ENCODE measurements around the gene GNL3. TPM values are rescaled to one million over a fixed set of nuclear protein-coding genes. Genes with fewer than 3 reads are reported as not detected.

Gene GNL3
- total RNA-seq, 1 donor from 2014 or later, result 142 TPM

DNA sequence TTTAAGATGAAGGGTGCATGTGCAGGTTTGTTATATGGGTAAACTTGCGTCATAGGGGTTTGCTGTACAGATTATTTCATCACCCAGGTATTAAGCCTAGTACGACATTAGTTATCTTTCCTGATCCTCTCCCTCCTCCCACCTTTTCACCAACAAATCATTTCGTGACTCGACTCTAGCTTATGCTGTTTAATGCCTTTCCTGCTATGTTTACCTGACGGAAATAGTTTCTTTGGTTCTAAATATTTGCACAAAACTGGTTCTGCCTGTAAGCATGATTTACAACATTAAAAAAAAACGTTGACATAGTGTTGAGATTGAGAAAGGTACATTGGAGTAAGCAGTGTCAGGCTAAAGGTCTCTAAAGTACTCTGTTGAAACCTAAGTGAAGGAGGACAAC, 2.4 kb downstream of the GNL3 start:
- H3K27ac Mint-ChIP-seq (ENCODE audit: unreplicated experiment), result no peak overlapping the region
- H3K36me3 Mint-ChIP-seq (ENCODE audit: low read depth), result peaks cover 21% of the 10 kb centered on the region

DNA sequence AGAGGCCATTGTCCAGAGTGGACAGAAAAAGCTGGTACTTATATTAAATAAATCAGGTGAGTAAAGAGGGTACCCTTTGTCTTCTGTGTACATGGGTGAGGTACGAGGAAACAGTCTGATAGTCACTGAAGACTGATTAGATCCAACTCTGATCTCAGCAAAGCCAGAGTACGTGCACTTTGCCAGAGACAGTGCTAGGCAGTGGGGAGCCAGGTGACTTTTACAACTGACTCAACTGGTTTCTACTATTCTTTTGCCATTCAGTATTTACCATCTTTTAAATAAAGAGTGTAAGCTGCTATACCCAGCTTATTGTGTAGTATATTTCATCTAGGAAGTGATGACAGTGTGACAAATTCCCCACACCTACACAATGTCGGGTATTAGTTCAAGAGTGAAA, 3.3 kb downstream of the GNL3 start:
- Mint-ChIP-seq H3K36me3 (ENCODE audit: low read depth) (peaks cover 28% of the 10 kb centered on the region), H3K4me1 (peaks cover 38% of the 10 kb centered on the region), H3K4me3 (peak overlapping the region; percentile 98), H3K27ac (ENCODE audit: unreplicated experiment) (no peak overlapping the region), H3K27me3 (ENCODE audit: low read depth) (no peaks in the 10 kb centered on the region), H3K9me3 (no peaks in the 10 kb centered on the region)
- TF ChIP-seq, protein P1, sequence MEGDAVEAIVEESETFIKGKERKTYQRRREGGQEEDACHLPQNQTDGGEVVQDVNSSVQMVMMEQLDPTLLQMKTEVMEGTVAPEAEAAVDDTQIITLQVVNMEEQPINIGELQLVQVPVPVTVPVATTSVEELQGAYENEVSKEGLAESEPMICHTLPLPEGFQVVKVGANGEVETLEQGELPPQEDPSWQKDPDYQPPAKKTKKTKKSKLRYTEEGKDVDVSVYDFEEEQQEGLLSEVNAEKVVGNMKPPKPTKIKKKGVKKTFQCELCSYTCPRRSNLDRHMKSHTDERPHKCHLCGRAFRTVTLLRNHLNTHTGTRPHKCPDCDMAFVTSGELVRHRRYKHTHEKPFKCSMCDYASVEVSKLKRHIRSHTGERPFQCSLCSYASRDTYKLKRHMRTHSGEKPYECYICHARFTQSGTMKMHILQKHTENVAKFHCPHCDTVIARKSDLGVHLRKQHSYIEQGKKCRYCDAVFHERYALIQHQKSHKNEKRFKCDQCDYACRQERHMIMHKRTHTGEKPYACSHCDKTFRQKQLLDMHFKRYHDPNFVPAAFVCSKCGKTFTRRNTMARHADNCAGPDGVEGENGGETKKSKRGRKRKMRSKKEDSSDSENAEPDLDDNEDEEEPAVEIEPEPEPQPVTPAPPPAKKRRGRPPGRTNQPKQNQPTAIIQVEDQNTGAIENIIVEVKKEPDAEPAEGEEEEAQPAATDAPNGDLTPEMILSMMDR (conservative IDR thresholded peaks at IDR 0.05), result no peak
- no peak for DNase-seq (ENCODE audit: low read depth, low spot score)

More for the DNA sequence above, 2.4 kb downstream of the GNL3 start:
- TF ChIP-seq, protein P1 (conservative IDR thresholded peaks at IDR 0.05), result no peak
- Mint-ChIP-seq H3K27me3 (ENCODE audit: low read depth) (no peaks in the 10 kb centered on the region), H3K4me1 (peaks cover 43% of the 10 kb centered on the region), H3K4me3 (peak overlapping the region; percentile 98), H3K9me3 (no peaks in the 10 kb centered on the region)
- no peak for DNase-seq (ENCODE audit: low read depth, low spot score)

- no peak for DNase-seq (ENCODE audit: low read depth, low spot score)
- peak overlapping the region; percentile 75 for H3K4me3 Mint-ChIP-seq
- peaks cover 35% of the 10 kb centered on the region for H3K36me3 Mint-ChIP-seq (ENCODE audit: low read depth)
- H3K9me3 Mint-ChIP-seq, result no peaks in the 10 kb centered on the region
- H3K27ac Mint-ChIP-seq (ENCODE audit: unreplicated experiment), result no peak overlapping the region
- TF ChIP-seq, protein P1 (conservative IDR thresholded peaks at IDR 0.05), result no peak
- peaks cover 26% of the 10 kb centered on the region for H3K4me1 Mint-ChIP-seq
- H3K27me3 Mint-ChIP-seq (ENCODE audit: low read depth), result no peaks in the 10 kb centered on the region
These were observed 4.7 kb downstream of the GNL3 start for GRCh38 chr3:52690560-52690959.

DNA sequence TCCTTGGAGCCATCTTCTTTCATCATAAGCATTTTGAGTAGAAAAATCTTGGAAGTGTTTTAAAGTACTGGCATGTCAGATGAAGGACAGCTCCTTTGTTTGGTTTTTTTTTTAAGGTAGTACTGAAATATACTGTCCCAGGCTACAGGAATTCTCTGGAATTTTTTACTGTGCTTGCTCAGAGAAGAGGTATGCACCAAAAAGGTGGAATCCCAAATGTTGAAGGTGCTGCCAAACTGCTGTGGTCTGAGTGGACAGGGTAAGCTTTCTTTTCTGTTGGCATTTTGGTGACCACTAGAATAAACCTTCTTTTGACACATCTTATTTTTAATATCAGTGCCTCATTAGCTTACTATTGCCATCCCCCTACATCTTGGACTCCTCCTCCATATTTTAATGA, 7.2 kb downstream of the GNL3 start:
- Mint-ChIP-seq H3K4me3 (peak overlapping the region; percentile 64), H3K27ac (ENCODE audit: unreplicated experiment) (peak overlapping the region; percentile 87), H3K27me3 (ENCODE audit: low read depth) (no peaks in the 10 kb centered on the region), H3K9me3 (no peaks in the 10 kb centered on the region), H3K36me3 (ENCODE audit: low read depth) (peaks cover 35% of the 10 kb centered on the region), H3K4me1 (peaks cover 8% of the 10 kb centered on the region)
- DNase-seq (ENCODE audit: low read depth, low spot score), result no peak
- TF ChIP-seq, protein P1 (conservative IDR thresholded peaks at IDR 0.05), result no peak

DNA sequence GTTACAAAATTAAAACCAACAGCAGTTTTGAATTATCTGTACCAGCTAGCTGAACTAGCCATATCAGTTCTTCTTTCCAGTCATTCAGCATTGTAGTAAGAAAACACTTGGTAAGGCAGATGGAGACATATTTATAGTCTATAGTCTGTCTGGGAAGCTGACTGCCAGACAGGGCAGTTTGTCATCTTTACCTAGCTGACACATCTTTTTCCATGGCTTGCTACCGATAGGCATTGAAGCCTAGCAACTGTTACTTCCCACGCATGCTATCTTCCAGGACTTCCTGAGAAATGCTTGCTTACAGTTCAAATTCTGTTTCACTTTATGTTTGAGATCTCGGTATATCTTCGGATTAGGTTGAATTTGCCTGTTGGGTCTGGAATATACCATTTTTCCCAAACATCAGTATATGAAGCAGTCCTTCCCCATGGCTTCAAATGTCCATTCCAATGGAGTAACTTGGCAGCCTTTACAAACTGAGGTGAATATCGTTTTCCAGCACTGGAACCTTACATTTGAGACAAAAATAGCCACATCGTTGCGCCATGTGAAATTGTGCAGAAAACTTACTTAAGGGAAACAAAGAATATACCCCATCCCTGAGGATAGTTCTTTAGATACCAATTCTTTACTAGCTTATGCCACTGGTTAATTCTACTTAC, 8.8 kb downstream of the GNL3 start:
- Mint-ChIP-seq H3K9me3 (no peaks in the 10 kb centered on the region), H3K4me3 (no peak overlapping the region), H3K36me3 (ENCODE audit: low read depth) (peaks cover 28% of the 10 kb centered on the region), H3K4me1 (no peaks in the 10 kb centered on the region), H3K27me3 (ENCODE audit: low read depth) (no peaks in the 10 kb centered on the region), H3K27ac (ENCODE audit: unreplicated experiment) (no peak overlapping the region)
- TF ChIP-seq, protein P1 (conservative IDR thresholded peaks at IDR 0.05), result no peak
- DNase-seq (ENCODE audit: low read depth, low spot score), result no peak

All from neural crest cell (in vitro differentiated cells).